ENCODE results near the gene ANXA9.

Gene ANXA9

GRCh38 chr1:150995460-150995859, 13.4 kb downstream of the ANXA9 start:
- Histone ChIP-seq H3K4me1 (ENCODE audit: control insufficient read depth in 1 of 2, insufficient read depth in 2 of 2, low read length in 2 of 2) (peaks cover 0 to 5% of the 10 kb centered on the region in 2 donors), H3K4me3 (ENCODE audit: low read depth in 1 of 2, low read length in 2 of 2) (no peak overlapping the region), H3K9me3 (ENCODE audit: control insufficient read depth in 1 of 2, low read length in 2 of 2) (no peaks in the 10 kb centered on the region), H3K9ac (ENCODE audit: low read depth in 1 of 2, low read length in 2 of 2) (no peak overlapping the region), H3K27ac (ENCODE audit: low read depth, low read length) (no peak overlapping the region), H3K27me3 (ENCODE audit: control insufficient read depth in 1 of 2, insufficient read depth in 2 of 2, low read length in 2 of 2) (no peaks in the 10 kb centered on the region), H3K36me3 (ENCODE audit: control insufficient read depth in 1 of 2, insufficient read depth in 2 of 2, low read length in 2 of 2) (peaks cover 22 to 36% of the 10 kb centered on the region in 2 donors)

GRCh38 chr1:150995896-150996295, 13.8 kb downstream of the ANXA9 start:
- peaks cover 0 to 5% of the 10 kb centered on the region in 2 donors for H3K4me1 ChIP-seq (ENCODE audit: control insufficient read depth in 1 of 2, insufficient read depth in 2 of 2, low read length in 2 of 2)
- H3K9me3 ChIP-seq (ENCODE audit: control insufficient read depth in 1 of 2, low read length in 2 of 2): no peaks in the 10 kb centered on the region
- no peak overlapping the region for H3K4me3 ChIP-seq (ENCODE audit: low read depth in 1 of 2, low read length in 2 of 2)
- no peak overlapping the region for H3K9ac ChIP-seq (ENCODE audit: low read depth in 1 of 2, low read length in 2 of 2)
- no peaks in the 10 kb centered on the region for H3K27me3 ChIP-seq (ENCODE audit: control insufficient read depth in 1 of 2, insufficient read depth in 2 of 2, low read length in 2 of 2)
- peaks cover 22 to 39% of the 10 kb centered on the region in 2 donors for H3K36me3 ChIP-seq (ENCODE audit: control insufficient read depth in 1 of 2, insufficient read depth in 2 of 2, low read length in 2 of 2)
- no peak overlapping the region for H3K27ac ChIP-seq (ENCODE audit: low read depth, low read length)

GRCh38 chr1:150997126-150997872, 15.2 kb downstream of the ANXA9 start:
- H3K27ac ChIP-seq (ENCODE audit: low read depth, low read length): no peak overlapping the region
- H3K4me1 ChIP-seq (ENCODE audit: control insufficient read depth in 1 of 2, insufficient read depth in 2 of 2, low read length in 2 of 2): peaks cover 0 to 9% of the 10 kb centered on the region in 2 donors
- no peak overlapping the region for H3K9ac ChIP-seq (ENCODE audit: low read depth in 1 of 2, low read length in 2 of 2)

GRCh38 chr1:150997949-150998348, 15.9 kb downstream of the ANXA9 start:
- Histone ChIP-seq H3K9me3 (ENCODE audit: control insufficient read depth in 1 of 2, low read length in 2 of 2) (no peaks in the 10 kb centered on the region), H3K27me3 (ENCODE audit: control insufficient read depth in 1 of 2, insufficient read depth in 2 of 2, low read length in 2 of 2) (no peaks in the 10 kb centered on the region), H3K9ac (ENCODE audit: low read depth in 1 of 2, low read length in 2 of 2) (no peak overlapping the region), H3K36me3 (ENCODE audit: control insufficient read depth in 1 of 2, insufficient read depth in 2 of 2, low read length in 2 of 2) (peaks cover 22 to 58% of the 10 kb centered on the region in 2 donors), H3K4me3 (ENCODE audit: low read depth in 1 of 2, low read length in 2 of 2) (no peak overlapping the region), H3K4me1 (ENCODE audit: control insufficient read depth in 1 of 2, insufficient read depth in 2 of 2, low read length in 2 of 2) (peaks cover 2 to 14% of the 10 kb centered on the region in 2 donors), H3K27ac (ENCODE audit: low read depth, low read length) (no peak overlapping the region)

More at GRCh38 chr1:150997126-150997872, 15.2 kb downstream of the ANXA9 start:
- Histone ChIP-seq H3K9me3 (ENCODE audit: control insufficient read depth in 1 of 2, low read length in 2 of 2) (no peaks in the 10 kb centered on the region), H3K4me3 (ENCODE audit: low read depth in 1 of 2, low read length in 2 of 2) (no peak overlapping the region), H3K36me3 (ENCODE audit: control insufficient read depth in 1 of 2, insufficient read depth in 2 of 2, low read length in 2 of 2) (peaks cover 22 to 52% of the 10 kb centered on the region in 2 donors), H3K27me3 (ENCODE audit: control insufficient read depth in 1 of 2, insufficient read depth in 2 of 2, low read length in 2 of 2) (no peaks in the 10 kb centered on the region)

- Histone ChIP-seq H3K4me3 (ENCODE audit: low read depth in 1 of 2, low read length in 2 of 2) (no peak overlapping the region), H3K36me3 (ENCODE audit: control insufficient read depth in 1 of 2, insufficient read depth in 2 of 2, low read length in 2 of 2) (peaks cover 22 to 60% of the 10 kb centered on the region in 2 donors), H3K9me3 (ENCODE audit: control insufficient read depth in 1 of 2, low read length in 2 of 2) (no peaks in the 10 kb centered on the region), H3K27ac (ENCODE audit: low read depth, low read length) (no peak overlapping the region), H3K27me3 (ENCODE audit: control insufficient read depth in 1 of 2, insufficient read depth in 2 of 2, low read length in 2 of 2) (no peaks in the 10 kb centered on the region), H3K4me1 (ENCODE audit: control insufficient read depth in 1 of 2, insufficient read depth in 2 of 2, low read length in 2 of 2) (peaks cover 5 to 26% of the 10 kb centered on the region in 2 donors), H3K9ac (ENCODE audit: low read depth in 1 of 2, low read length in 2 of 2) (no peak overlapping the region)
Observed at GRCh38 chr1:150999051-150999674, 17.1 kb downstream of the ANXA9 start.

GRCh38 chr1:150999926-151000325, 17.8 kb downstream of the ANXA9 start:
- Histone ChIP-seq H3K36me3 (ENCODE audit: control insufficient read depth in 1 of 2, insufficient read depth in 2 of 2, low read length in 2 of 2) (peaks cover 22 to 60% of the 10 kb centered on the region in 2 donors), H3K9me3 (ENCODE audit: control insufficient read depth in 1 of 2, low read length in 2 of 2) (no peaks in the 10 kb centered on the region), H3K27me3 (ENCODE audit: control insufficient read depth in 1 of 2, insufficient read depth in 2 of 2, low read length in 2 of 2) (no peaks in the 10 kb centered on the region), H3K27ac (ENCODE audit: low read depth, low read length) (no peak overlapping the region), H3K4me3 (ENCODE audit: low read depth in 1 of 2, low read length in 2 of 2) (no peak overlapping the region), H3K4me1 (ENCODE audit: control insufficient read depth in 1 of 2, insufficient read depth in 2 of 2, low read length in 2 of 2) (peaks cover 5 to 31% of the 10 kb centered on the region in 2 donors), H3K9ac (ENCODE audit: low read depth in 1 of 2, low read length in 2 of 2) (no peak overlapping the region)

GRCh38 chr1:151000408-151000807, 18.3 kb downstream of the ANXA9 start:
- H3K27me3 ChIP-seq (ENCODE audit: control insufficient read depth in 1 of 2, insufficient read depth in 2 of 2, low read length in 2 of 2): no peaks in the 10 kb centered on the region
- H3K36me3 ChIP-seq (ENCODE audit: control insufficient read depth in 1 of 2, insufficient read depth in 2 of 2, low read length in 2 of 2): peaks cover 22 to 58% of the 10 kb centered on the region in 2 donors
- H3K4me1 ChIP-seq (ENCODE audit: control insufficient read depth in 1 of 2, insufficient read depth in 2 of 2, low read length in 2 of 2): peaks cover 5 to 32% of the 10 kb centered on the region in 2 donors
- H3K9me3 ChIP-seq (ENCODE audit: control insufficient read depth in 1 of 2, low read length in 2 of 2): no peaks in the 10 kb centered on the region
- H3K27ac ChIP-seq (ENCODE audit: low read depth, low read length): no peak overlapping the region
- no peak overlapping the region for H3K4me3 ChIP-seq (ENCODE audit: low read depth in 1 of 2, low read length in 2 of 2)
- H3K9ac ChIP-seq (ENCODE audit: low read depth in 1 of 2, low read length in 2 of 2): no peak overlapping the region

GRCh38 chr1:151001602-151002001, 19.5 kb downstream of the ANXA9 start:
- H3K27ac ChIP-seq (ENCODE audit: low read depth, low read length): no peak overlapping the region
- no peak overlapping the region for H3K4me3 ChIP-seq (ENCODE audit: low read depth in 1 of 2, low read length in 2 of 2)
- H3K4me1 ChIP-seq (ENCODE audit: control insufficient read depth in 1 of 2, insufficient read depth in 2 of 2, low read length in 2 of 2): peaks cover 5 to 32% of the 10 kb centered on the region in 2 donors
- H3K9ac ChIP-seq (ENCODE audit: low read depth in 1 of 2, low read length in 2 of 2): no peak overlapping the region
- H3K27me3 ChIP-seq (ENCODE audit: control insufficient read depth in 1 of 2, insufficient read depth in 2 of 2, low read length in 2 of 2): no peaks in the 10 kb centered on the region
- no peaks in the 10 kb centered on the region for H3K9me3 ChIP-seq (ENCODE audit: control insufficient read depth in 1 of 2, low read length in 2 of 2)
- H3K36me3 ChIP-seq (ENCODE audit: control insufficient read depth in 1 of 2, insufficient read depth in 2 of 2, low read length in 2 of 2): peaks cover 22 to 58% of the 10 kb centered on the region in 2 donors

- no peak overlapping the region for H3K9ac ChIP-seq (ENCODE audit: low read depth in 1 of 2, low read length in 2 of 2)
- H3K27ac ChIP-seq (ENCODE audit: low read depth, low read length): no peak overlapping the region
- H3K36me3 ChIP-seq (ENCODE audit: control insufficient read depth in 1 of 2, insufficient read depth in 2 of 2, low read length in 2 of 2): peaks cover 18 to 54% of the 10 kb centered on the region in 2 donors
- H3K27me3 ChIP-seq (ENCODE audit: control insufficient read depth in 1 of 2, insufficient read depth in 2 of 2, low read length in 2 of 2): no peaks in the 10 kb centered on the region
- H3K9me3 ChIP-seq (ENCODE audit: control insufficient read depth in 1 of 2, low read length in 2 of 2): no peaks in the 10 kb centered on the region
- H3K4me3 ChIP-seq (ENCODE audit: low read depth in 1 of 2, low read length in 2 of 2): no peak overlapping the region
- peaks cover 9 to 36% of the 10 kb centered on the region in 2 donors for H3K4me1 ChIP-seq (ENCODE audit: control insufficient read depth in 1 of 2, insufficient read depth in 2 of 2, low read length in 2 of 2)
Observed at GRCh38 chr1:151002051-151002450, 20.0 kb downstream of the ANXA9 start.

- Histone ChIP-seq H3K36me3 (ENCODE audit: control insufficient read depth in 1 of 2, insufficient read depth in 2 of 2, low read length in 2 of 2) (peaks cover 12 to 48% of the 10 kb centered on the region in 2 donors), H3K4me1 (ENCODE audit: control insufficient read depth in 1 of 2, insufficient read depth in 2 of 2, low read length in 2 of 2) (peaks cover 14 to 41% of the 10 kb centered on the region in 2 donors), H3K27me3 (ENCODE audit: control insufficient read depth in 1 of 2, insufficient read depth in 2 of 2, low read length in 2 of 2) (no peaks in the 10 kb centered on the region), H3K9me3 (ENCODE audit: control insufficient read depth in 1 of 2, low read length in 2 of 2) (no peaks in the 10 kb centered on the region), H3K4me3 (ENCODE audit: low read depth in 1 of 2, low read length in 2 of 2) (peak overlapping the region in 1 of 2 donors; percentile 13), H3K27ac (ENCODE audit: low read depth, low read length) (no peak overlapping the region), H3K9ac (ENCODE audit: low read depth in 1 of 2, low read length in 2 of 2) (peak overlapping the region in 1 of 2 donors; percentile 41)
Observed at GRCh38 chr1:151002611-151003010, 20.5 kb downstream of the ANXA9 start.

All from duodenal mucosa (tissue), 2 donors.